Pancreas (tissue), 10 donors: ENCODE data around the gene SPACA1. TPM values are rescaled to one million over a fixed set of nuclear protein-coding genes. Genes with fewer than 3 reads are reported as not detected.

Experiments used
- ATAC-seq, 4 donors: fragments of 200-7000 bp; cut with Tn5 transposase; one replicate each; pipeline versions ENCODE4 v1.8.0 to v1.9.1; 2020; ENCODE audit warnings: mild to moderate bottlenecking in 4 of 4, moderate library complexity in 4 of 4
- DNase-seq, 6 donors: peaks; one replicate each; pipeline ENCODE4 v3.0.0-alpha.2; 2020
- FAIRE-seq: peaks from 2 replicates; lab custom pipeline; 2012; peaks lifted over from hg19 to GRCh38; lab: Jason Lieb, UNC
- H3K27ac ChIP-seq, 4 donors: fragments of 200-600 bp; sonication (generic); 1 replicate in 3 of 4; 2 replicates in 1 of 4; pipeline versions ENCODE4 v1.5.0 to v1.8.0; 2020
- H3K27me3 ChIP-seq, 4 donors: fragments of 200-600 bp; one replicate each; pipeline ENCODE4 v1.8.0; 2021
- H3K36me3 ChIP-seq, 3 donors: fragments of 200-600 bp; sonication (generic) in 1 of 3; one replicate each; pipeline versions ENCODE4 v1.5.0 to v1.8.0; 2020 to 2021
- H3K4me1 ChIP-seq, 3 donors: fragments of 200-600 bp; one replicate each; pipeline ENCODE4 v1.8.0; 2021
- H3K4me3 ChIP-seq, 4 donors: fragments of 200-600 bp; sonication (generic) in 2 of 4; one replicate each; pipeline versions ENCODE4 v1.5.0 to v1.8.0; 2020 to 2021
- H3K9me3 ChIP-seq, 4 donors: fragments of 200-600 bp; one replicate each; pipeline ENCODE4 v1.8.0; 2021
- CTCF ChIP-seq, 4 donors: fragments of 200-600 bp; sonication (generic) in 3 of 4; IDR thresholded peaks; one replicate each; pipeline versions ENCODE4 v1.5.0 to v1.8.0; 2021; ENCODE audit warnings: antibody characterized with exemption in 4 of 4
- WGBS, 2 donors: extraction: QIAGEN DNeasy Blood & Tissue Kit; methylation state at CpG; one replicate each; pipeline ENCODE4 v1.1.7; 2013; 5-methylcytosine and 5-hydroxymethylcytosine counted together
- intact Hi-C, 3 donors: fragments of 100-400 bp; cut with DNase I; formaldehyde crosslinking; loops; one replicate each; pipeline versions ENCODE4 v1.11.1 to v1.14.2; 2022
- polyA plus RNA-seq, 2 donors: library from polyadenylated mRNA; stranded (reverse); fragments of 200-250 nt; gene quantifications; one replicate each; pipeline ENCODE4 v1.2.3, GENCODE V29; 2013
- total RNA-seq, 6 donors: library from RNA; stranded (reverse); fragmentation: NEBNext Ultra II Directional in 4 of 6; extraction: Animal tissue kit (Norgen Biotek cat#: 25700) in 4 of 6; gene quantifications; one replicate each; pipeline versions ENCODE4 v1.2.1 to v1.2.4, GENCODE V29; 2021 to 2023
- donor health status: healthy with polysubstance abuse.
- donor health status: DM: no; HTN: no; CAD: no; lungs with moderate emphysema.
- donor health status: DM: no; HTN: no; CAD: no.
- donor health status: control.
- donor health status: control.
- donor health status: Bipolar disorder and iron deficiency.
- donor health status: DM: yes; HTN: yes; CAD: no.
- donor health status: DM: no; HTN: no; CAD: no.
- donor health status: DM: no; HTN: no; CAD: no.
- donor health status: DM: yes; HTN: yes; CAD: no.

Gene SPACA1
- total and polyA plus RNA-seq, 8 donors: not detected

DNA sequence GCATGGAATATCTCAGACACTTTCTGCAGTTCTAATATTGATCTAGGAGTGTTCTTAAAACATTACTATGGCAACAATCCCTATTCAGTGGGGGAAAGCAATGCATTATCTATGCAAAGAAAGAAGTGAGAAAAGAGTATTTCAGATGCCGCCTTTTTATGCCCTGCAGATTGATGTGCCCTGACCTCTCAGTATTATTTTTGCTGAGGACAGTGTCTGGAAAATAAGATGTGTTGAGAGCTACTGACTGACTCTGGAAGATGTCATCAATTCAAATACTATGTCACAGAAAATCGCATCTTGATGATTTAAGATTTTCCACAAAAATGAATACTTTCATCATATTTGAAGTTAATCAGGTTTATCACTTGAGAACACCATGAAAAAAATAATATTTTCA, 22.9 kb upstream of the SPACA1 start:
- Histone ChIP-seq H3K4me1 (no peaks in the 10 kb centered on the region), H3K4me3 (no peak overlapping the region), H3K27me3 (no peaks in the 10 kb centered on the region), H3K27ac (no peak overlapping the region), H3K9me3 (no peaks in the 10 kb centered on the region), H3K36me3 (no peaks in the 10 kb centered on the region)
- no peak for ATAC-seq
- no peak for TF ChIP-seq CTCF (IDR thresholded peaks at IDR 0.05)
- no peak for FAIRE-seq
- WGBS, 2 donors: 42 to 60% methylated on average over 2 of the region's 2 CpGs
- no peak for DNase-seq
- intact Hi-C loops: no loop called here

GRCh38 chr6:88031550-88031949, 16.1 kb upstream of the SPACA1 start:
- no peak for TF ChIP-seq CTCF (IDR thresholded peaks at IDR 0.05)
- intact Hi-C loops: no loop called here
- no peak for ATAC-seq
- Histone ChIP-seq H3K4me1 (no peaks in the 10 kb centered on the region), H3K27ac (no peak overlapping the region), H3K27me3 (no peaks in the 10 kb centered on the region), H3K4me3 (no peak overlapping the region), H3K9me3 (no peaks in the 10 kb centered on the region), H3K36me3 (no peaks in the 10 kb centered on the region)
- DNase-seq: no peak
- no peak for FAIRE-seq
- 72 to 75% methylated on average over 1 of the region's 1 CpG for WGBS, 2 donors

DNA sequence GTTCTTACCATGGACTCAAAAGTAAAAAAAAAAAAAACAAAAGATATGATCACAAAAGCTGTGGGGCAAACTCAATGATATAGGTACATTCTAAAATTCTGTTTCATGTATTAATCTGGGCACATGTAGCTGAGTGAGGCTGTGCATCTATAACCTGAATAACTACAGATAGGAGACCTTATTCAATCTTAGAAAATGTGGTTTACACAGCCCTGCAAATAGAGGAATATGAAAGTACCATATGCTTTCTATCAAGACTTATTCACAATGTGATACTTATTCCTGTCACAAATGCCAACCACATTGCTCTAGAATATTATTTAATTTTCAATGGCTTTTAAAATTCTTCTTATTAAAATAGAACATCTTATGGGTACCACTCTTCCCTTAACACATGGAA, 3.1 kb upstream of the SPACA1 start:
- no peak for DNase-seq
- Histone ChIP-seq H3K9me3 (no peaks in the 10 kb centered on the region), H3K27ac (no peak overlapping the region), H3K4me1 (no peaks in the 10 kb centered on the region), H3K4me3 (no peak overlapping the region), H3K36me3 (no peaks in the 10 kb centered on the region), H3K27me3 (peaks cover 0 to 3% (median 0%) of the 10 kb centered on the region in 4 donors)
- TF ChIP-seq CTCF (IDR thresholded peaks at IDR 0.05): no peak
- intact Hi-C loops: no loop called here
- FAIRE-seq: no peak
- no peak for ATAC-seq

GRCh38 chr6:88045521-88046136, 2.0 kb upstream of the SPACA1 start:
- DNase-seq: no peak
- FAIRE-seq: no peak
- no peak for TF ChIP-seq CTCF (IDR thresholded peaks at IDR 0.05)
- Histone ChIP-seq H3K27ac (no peak overlapping the region), H3K9me3 (no peaks in the 10 kb centered on the region), H3K4me1 (no peaks in the 10 kb centered on the region), H3K4me3 (no peak overlapping the region), H3K36me3 (no peaks in the 10 kb centered on the region), H3K27me3 (peaks cover 0 to 3% (median 0%) of the 10 kb centered on the region in 4 donors)
- no peak for ATAC-seq
- WGBS, 2 donors: 57 to 79% methylated on average over 1 of the region's 1 CpG
- intact Hi-C loops: no loop called here

- Histone ChIP-seq H3K27ac (no peak overlapping the region), H3K4me3 (no peak overlapping the region), H3K4me1 (no peaks in the 10 kb centered on the region), H3K9me3 (no peaks in the 10 kb centered on the region), H3K36me3 (no peaks in the 10 kb centered on the region), H3K27me3 (peaks cover 0 to 3% (median 0%) of the 10 kb centered on the region in 4 donors)
- intact Hi-C loops: no loop called here
- ATAC-seq (no peak), DNase-seq (no peak), FAIRE-seq (no peak)
- TF ChIP-seq CTCF (IDR thresholded peaks at IDR 0.05): no peak
- 24 to 26% methylated on average over 3 of the region's 3 CpGs for WGBS, 2 donors
These were observed 937 bp downstream of the SPACA1 start for GRCh38 chr6:88048578-88048977.
